Mucosa of descending colon (tissue), 3 donors: ENCODE results near the gene DRC1. TPM values are rescaled to one million over a fixed set of nuclear protein-coding genes. Genes with fewer than 3 reads are reported as not detected.
"Not testable (repeated sequence)": the region's sequence is repeated elsewhere in the genome, so short reads cannot be mapped to it uniquely, and the experiment has no call there.

Experiments
- ATAC-seq: fragments of 200-7000 bp; cut with Tn5 transposase; one replicate; pipeline ENCODE4 v1.9.1; 2020; ENCODE audit warnings: mild to moderate bottlenecking, moderate library complexity
- DNase-seq, 3 donors: peaks; one replicate each; pipeline ENCODE4 v3.0.0-alpha.2; 2020
- H3K36me3 ChIP-seq: fragments of 200-600 bp; one replicate; pipeline ENCODE4 v1.8.0; 2021; ENCODE audit warnings: low read depth, mild to moderate bottlenecking
- H3K4me1 ChIP-seq: fragments of 200-600 bp; one replicate; pipeline ENCODE4 v1.8.0; 2021; ENCODE audit warnings: low read depth, mild to moderate bottlenecking
- H3K4me3 ChIP-seq: fragments of 200-600 bp; one replicate; pipeline ENCODE4 v1.8.0; 2021; ENCODE audit warnings: mild to moderate bottlenecking
- H3K9me3 ChIP-seq: fragments of 200-600 bp; one replicate; pipeline ENCODE4 v1.8.0; 2021; ENCODE audit warnings: mild to moderate bottlenecking
- CTCF ChIP-seq: fragments of 200-600 bp; IDR thresholded peaks from one replicate; pipeline ENCODE4 v1.8.0; 2022; ENCODE audit warnings: antibody characterized with exemption, mild to moderate bottlenecking
- intact Hi-C, 2 donors: fragments of 100-400 bp; cut with DNase I in 1 of 2; cut with micrococcal nuclease in 1 of 2; formaldehyde crosslinking; loops; one replicate each; pipeline versions ENCODE4 v1.11.0 to v1.11.1; 2022; cut with DNase I, micrococcal nuclease
- total RNA-seq, 3 donors: library from RNA; stranded (reverse); fragmentation: NEBNext Ultra II Directional in 2 of 3; extraction: Animal tissue kit (Norgen Biotek cat#: 25700) in 2 of 3; gene quantifications; one replicate each; pipeline versions ENCODE4 v1.2.1 to v1.2.4, GENCODE V29; 2021 to 2023
- donor health status: DM: no; HTN: no; CAD: no; lungs with moderate emphysema.
- donor health status: DM: no; HTN: no; CAD: no.
- donor health status: DM: no; HTN: yes; CAD: no.

Gene DRC1
- total RNA-seq, 3 donors from 2014 or later, result not detected

DNA sequence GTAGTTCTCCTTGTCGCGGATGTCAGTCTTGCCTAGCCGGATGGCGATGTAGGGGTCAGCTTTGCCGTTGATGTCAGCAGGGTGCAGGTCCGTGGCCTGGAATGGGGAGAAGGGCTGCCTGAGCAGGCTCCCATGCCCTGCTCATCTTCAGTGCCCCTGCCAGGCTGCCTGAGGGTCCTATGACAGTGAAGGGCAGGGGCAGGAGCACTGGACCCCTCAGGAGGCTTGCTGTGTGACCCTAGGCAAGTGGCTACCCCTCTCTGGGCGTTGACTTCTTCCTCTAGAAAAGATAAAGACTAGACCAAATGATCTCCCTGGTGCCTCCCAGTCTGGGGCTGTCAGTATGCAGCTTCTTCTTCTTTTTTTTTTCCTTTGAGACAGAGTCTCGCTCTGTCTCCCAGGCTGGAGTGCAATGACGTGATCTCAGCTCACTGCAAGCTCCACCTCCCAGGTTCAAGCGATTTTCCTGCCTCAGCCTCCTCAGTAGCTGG, 64.3 kb downstream of the DRC1 start:
- H3K4me1 ChIP-seq, result no peaks in the 10 kb centered on the region
- no peak overlapping the region for H3K4me3 ChIP-seq
- TF ChIP-seq CTCF, result no peak
- peaks cover 4% of the 10 kb centered on the region for H3K9me3 ChIP-seq
- ATAC-seq, result no peak
- peak in 1 of 3 donors; percentile 9 for DNase-seq
- intact Hi-C loops, result no loop called here
- no peaks in the 10 kb centered on the region for H3K36me3 ChIP-seq

DNA sequence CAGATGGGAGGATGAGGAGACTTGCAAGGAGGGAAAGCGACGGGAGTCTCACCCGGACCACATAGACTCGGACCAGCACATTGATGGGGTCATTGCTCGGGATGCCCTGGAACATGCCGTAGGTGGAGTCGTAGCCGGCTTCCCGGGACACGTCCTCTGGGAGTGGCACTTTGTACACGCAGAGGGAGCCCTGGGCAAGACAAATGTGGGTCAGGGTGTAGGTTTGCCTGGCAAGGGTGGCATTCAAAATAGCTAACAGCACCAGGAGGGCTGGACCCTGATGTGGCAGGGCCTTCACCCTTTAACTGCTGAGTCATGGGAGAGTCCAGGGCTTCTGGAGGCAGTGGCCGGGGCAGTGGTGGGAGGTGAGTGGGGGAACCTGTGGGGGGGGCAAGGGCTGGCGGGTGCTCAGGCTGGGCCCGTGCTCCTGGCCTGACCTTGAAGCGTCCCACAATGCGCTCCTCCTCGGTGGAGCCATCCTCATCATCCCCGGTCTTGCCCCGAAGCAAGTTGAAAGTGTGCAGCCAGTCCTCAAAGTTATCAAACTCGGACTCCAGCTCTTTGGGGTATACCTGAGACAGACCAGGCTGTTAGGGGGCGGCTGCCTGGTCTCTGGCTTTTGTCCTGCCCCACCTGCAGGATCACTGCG, 65.1 kb downstream of the DRC1 start:
- no peak for TF ChIP-seq CTCF

DNA sequence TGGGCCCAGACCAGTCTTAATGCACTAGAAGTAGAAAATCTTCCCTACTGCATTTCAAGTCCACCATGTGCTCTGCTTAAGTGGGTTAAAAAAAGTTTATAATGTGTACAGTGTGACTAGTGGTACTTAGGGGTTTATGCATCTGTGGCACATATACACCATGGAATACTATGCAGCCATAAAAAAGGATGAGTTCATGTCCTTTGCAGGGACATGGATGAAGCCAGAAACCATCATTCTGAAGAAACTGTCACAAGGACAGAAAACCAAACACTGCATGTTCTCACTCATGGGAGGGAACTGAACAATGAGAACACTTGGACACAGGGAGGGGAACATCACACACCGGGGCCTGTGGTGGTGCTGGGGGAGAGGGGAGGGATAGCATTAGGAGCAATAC, 66.8 kb downstream of the DRC1 start:
- H3K4me3 ChIP-seq, ATAC-seq, H3K36me3 ChIP-seq, DNase-seq, H3K4me1 ChIP-seq, intact Hi-C loops, H3K9me3 ChIP-seq: not testable (repeated sequence)

More for the DNA sequence above, 65.1 kb downstream of the DRC1 start:
- intact Hi-C loops, result no loop called here
- Histone ChIP-seq H3K36me3 (no peaks in the 10 kb centered on the region), H3K4me1 (no peaks in the 10 kb centered on the region), H3K4me3 (no peak overlapping the region), H3K9me3 (peaks cover 4% of the 10 kb centered on the region)
- DNase-seq, result peak in 1 of 3 donors; percentile 12
- ATAC-seq, result no peak

DNA sequence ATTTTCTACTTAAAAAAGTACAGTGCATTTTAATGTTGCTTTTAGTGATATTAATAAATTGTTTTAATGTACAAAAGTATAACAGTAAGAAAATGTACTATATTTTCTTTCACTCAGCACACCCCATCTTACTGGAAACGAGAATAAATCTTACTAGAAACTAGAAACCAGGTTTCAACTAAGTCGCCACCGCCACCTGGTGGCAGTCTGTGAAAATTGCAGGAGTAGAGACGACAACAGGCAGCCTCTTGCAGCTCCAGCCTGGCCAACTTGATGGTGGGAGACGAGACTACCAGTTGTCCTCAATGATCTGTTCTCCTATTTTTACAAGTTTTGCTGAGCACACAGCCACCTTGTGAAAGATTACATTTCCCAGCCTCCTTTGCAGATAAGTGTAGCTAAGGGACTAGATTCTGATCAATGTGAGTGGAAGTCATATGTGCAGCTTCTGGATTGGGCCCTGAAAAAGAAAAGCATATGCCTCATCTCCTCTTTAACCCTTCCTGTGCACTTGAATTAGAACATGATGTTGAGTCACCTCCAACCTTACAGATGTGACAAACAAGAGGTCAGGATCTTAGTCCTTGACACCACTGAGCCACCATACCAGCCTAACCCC, 67.5 kb downstream of the DRC1 start:
- Histone ChIP-seq H3K9me3 (peaks cover 4% of the 10 kb centered on the region), H3K4me3 (no peak overlapping the region), H3K36me3 (no peaks in the 10 kb centered on the region), H3K4me1 (no peaks in the 10 kb centered on the region)
- DNase-seq (peak in 2 of 3 donors; percentile 69 to 70), ATAC-seq (peak; percentile 59)
- intact Hi-C loops, result no loop called here
- TF ChIP-seq CTCF, result no peak

- DNase-seq, result no peak
- intact Hi-C loops, result no loop called here
- H3K36me3 ChIP-seq, result no peaks in the 10 kb centered on the region
- no peak for ATAC-seq
- H3K4me1 ChIP-seq, result no peaks in the 10 kb centered on the region
- peaks cover 4% of the 10 kb centered on the region for H3K9me3 ChIP-seq
- no peak overlapping the region for H3K4me3 ChIP-seq
- no peak for TF ChIP-seq CTCF
Observed at GRCh38 chr2:26469955-26470354, 68.2 kb downstream of the DRC1 start.

GRCh38 chr2:26470601-26471260, 69.0 kb downstream of the DRC1 start:
- ATAC-seq (no peak), DNase-seq (peak in 1 of 3 donors; percentile 22)
- no peak for TF ChIP-seq CTCF
- Histone ChIP-seq H3K36me3 (no peaks in the 10 kb centered on the region), H3K9me3 (peaks cover 4% of the 10 kb centered on the region), H3K4me3 (no peak overlapping the region), H3K4me1 (no peaks in the 10 kb centered on the region)
- intact Hi-C loops, result no loop called here
